Measurements from ENCODE around the gene S100A5.
A peak's percentile ranks its signal among the peaks of the same experiment; 100 is the strongest.
"Not testable (repeated sequence)": the region's sequence is repeated elsewhere in the genome, so short reads cannot be mapped to it uniquely, and the experiment has no call there.

S100A5 gene

GRCh38 chr1:153527023-153527682 is 13.6 kb downstream of the S100A5 start:
- peaks cover 11% of the 10 kb centered on the region for H3K4me1 ChIP-seq
- no peak overlapping the region for H3K4me3 ChIP-seq
- no peaks in the 10 kb centered on the region for H3K9me3 ChIP-seq
- in situ Hi-C loops (cut with MboI; ENCODE audit: low sequenced_read_pairs) = no loop called here
- DNase-seq (ENCODE audit: low spot score in 2 of 2) = no peak
- H3K27me3 ChIP-seq (ENCODE audit: low read depth) = no peaks in the 10 kb centered on the region
- no peaks in the 10 kb centered on the region for H3K36me3 ChIP-seq (replicated peaks)

GRCh38 chr1:153526132-153526543 is 14.6 kb downstream of the S100A5 start:
- Histone ChIP-seq H3K27me3 (ENCODE audit: low read depth) (no peaks in the 10 kb centered on the region), H3K9me3 (no peaks in the 10 kb centered on the region), H3K4me1 (peaks cover 11% of the 10 kb centered on the region), H3K36me3 (replicated peaks) (no peaks in the 10 kb centered on the region), H3K4me3 (no peak overlapping the region)
- in situ Hi-C loops (cut with MboI; ENCODE audit: low sequenced_read_pairs) = no loop called here
- peak; percentile 39 to 77 for DNase-seq (ENCODE audit: low spot score in 2 of 2)

DNA sequence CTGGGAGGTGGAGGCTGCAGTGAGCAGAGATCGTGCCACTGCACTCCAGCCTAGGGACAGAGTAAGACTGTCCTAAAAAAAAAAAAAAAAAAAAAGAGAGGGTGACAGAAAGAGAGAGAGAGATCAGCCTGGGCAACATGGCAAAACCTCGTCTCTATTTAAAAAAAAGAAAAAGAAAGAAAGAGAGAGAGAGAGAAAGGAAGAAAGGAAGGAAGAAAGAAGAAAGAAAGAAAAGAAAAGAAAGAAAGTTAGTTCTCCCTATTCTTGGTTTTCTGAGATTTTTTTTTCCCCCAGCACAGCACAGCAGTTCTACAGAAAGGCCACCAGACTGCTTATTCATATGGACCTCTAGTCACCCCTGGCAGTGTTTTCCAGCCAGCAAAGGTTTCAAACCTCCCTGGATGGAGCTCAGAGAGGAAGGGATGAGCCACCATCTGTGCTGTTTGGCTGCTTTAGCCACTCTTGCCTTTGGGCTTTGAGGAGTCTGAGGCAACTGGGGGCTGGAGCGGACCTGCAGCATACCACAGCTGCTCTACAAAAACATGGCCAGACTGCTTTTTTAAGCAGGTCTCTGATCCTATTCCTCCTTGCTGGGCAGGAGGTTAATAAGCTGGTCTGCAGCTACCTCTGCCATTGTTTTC is 15.5 kb downstream of the S100A5 start:
- Histone ChIP-seq H3K27me3 (ENCODE audit: low read depth) (no peaks in the 10 kb centered on the region), H3K36me3 (replicated peaks) (no peaks in the 10 kb centered on the region), H3K9me3 (no peaks in the 10 kb centered on the region), H3K4me3 (no peak overlapping the region), H3K4me1 (peaks cover 11% of the 10 kb centered on the region)
- in situ Hi-C loops (cut with MboI; ENCODE audit: low sequenced_read_pairs) = no loop called here
- no peak for DNase-seq (ENCODE audit: low spot score in 2 of 2)

DNA sequence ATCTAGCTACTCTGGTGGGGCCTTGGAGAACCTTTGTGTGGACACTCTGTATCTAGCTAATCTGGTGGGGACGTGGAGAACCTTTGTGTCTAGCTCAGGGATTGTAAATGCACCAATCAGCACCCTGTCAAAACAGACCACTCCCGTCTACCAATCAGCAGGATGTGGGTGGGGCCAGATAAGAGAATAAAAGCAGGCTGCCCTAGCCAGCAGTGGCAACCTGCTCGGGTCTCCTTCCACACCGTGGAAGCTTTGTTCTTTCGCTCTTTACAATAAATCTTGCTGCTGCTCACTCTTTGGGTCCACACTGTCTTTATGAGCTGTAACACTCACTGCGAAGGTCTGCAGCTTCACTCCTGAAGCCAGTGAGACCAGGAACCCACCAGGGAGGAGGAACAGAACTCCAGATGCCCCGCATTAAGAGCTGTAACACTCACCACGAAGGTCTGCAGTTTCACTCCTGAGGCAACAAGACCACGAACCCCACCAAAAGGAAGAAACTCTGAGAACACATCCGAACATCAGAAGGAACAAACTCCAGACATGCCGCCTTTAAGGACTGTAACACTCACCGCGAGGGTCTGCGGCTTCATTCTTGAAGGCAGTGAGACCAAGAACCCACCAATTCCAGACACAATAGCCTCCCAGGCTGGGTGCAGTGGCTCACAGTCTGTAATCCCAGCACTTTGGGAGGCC is 18.2 kb downstream of the S100A5 start:
- DNase-seq (ENCODE audit: low spot score in 2 of 2) = not testable (repeated sequence)

GRCh38 chr1:153521808-153522207 is 18.9 kb downstream of the S100A5 start:
- H3K36me3 ChIP-seq (replicated peaks); DNase-seq (ENCODE audit: low spot score in 2 of 2); H3K9me3 ChIP-seq; in situ Hi-C loops (cut with MboI; ENCODE audit: low sequenced_read_pairs); H3K27me3 ChIP-seq (ENCODE audit: low read depth); H3K4me3 ChIP-seq: not testable (repeated sequence)
- peaks cover 11% of the 10 kb centered on the region for H3K4me1 ChIP-seq

More for the DNA sequence above, 18.2 kb downstream of the S100A5 start:
- peaks cover 11% of the 10 kb centered on the region for H3K4me1 ChIP-seq
- H3K27me3 ChIP-seq (ENCODE audit: low read depth); in situ Hi-C loops (cut with MboI; ENCODE audit: low sequenced_read_pairs); H3K9me3 ChIP-seq; H3K4me3 ChIP-seq; H3K36me3 ChIP-seq (replicated peaks): not testable (repeated sequence)

DNA sequence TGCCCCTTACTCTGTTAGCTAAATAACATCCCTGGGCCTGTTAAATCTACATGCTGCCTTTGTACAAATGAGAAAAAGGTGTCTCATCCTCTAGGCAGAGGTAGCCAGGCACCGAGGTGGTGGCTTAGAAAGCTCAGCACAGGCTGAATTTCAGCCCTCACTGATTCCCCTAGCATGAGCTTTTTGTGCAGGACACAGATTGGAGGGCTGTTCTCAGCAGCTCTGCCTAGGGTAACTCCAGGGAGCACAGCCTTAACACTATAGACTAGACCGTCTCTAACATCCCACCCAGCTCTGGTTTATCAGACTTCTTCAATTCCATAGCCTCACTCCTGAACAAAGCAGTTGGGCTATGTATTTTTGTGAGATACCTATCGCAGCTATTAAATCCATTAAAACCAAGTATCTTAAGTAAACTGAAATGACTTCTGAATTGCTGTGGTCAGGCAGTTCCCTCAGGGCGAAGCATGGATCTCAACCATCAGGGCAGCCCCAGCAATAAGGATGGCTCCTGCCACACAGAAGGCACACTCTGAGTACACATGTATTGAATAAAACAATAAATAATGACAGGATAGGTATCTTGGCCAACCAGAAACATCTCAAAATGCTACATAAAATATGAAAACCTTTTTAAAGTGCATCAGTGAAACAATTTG is 19.8 kb downstream of the S100A5 start:
- peaks cover 4% of the 10 kb centered on the region for H3K4me1 ChIP-seq
- no peaks in the 10 kb centered on the region for H3K27me3 ChIP-seq (ENCODE audit: low read depth)
- no peak for DNase-seq (ENCODE audit: low spot score in 2 of 2)
- in situ Hi-C loops (cut with MboI; ENCODE audit: low sequenced_read_pairs) = no loop called here
- no peak overlapping the region for H3K4me3 ChIP-seq
- no peaks in the 10 kb centered on the region for H3K36me3 ChIP-seq (replicated peaks)
- H3K9me3 ChIP-seq = no peaks in the 10 kb centered on the region

GRCh38 chr1:153520137-153520691 is 20.5 kb downstream of the S100A5 start:
- H3K9me3 ChIP-seq; H3K36me3 ChIP-seq (replicated peaks); DNase-seq (ENCODE audit: low spot score in 2 of 2); in situ Hi-C loops (cut with MboI; ENCODE audit: low sequenced_read_pairs); H3K27me3 ChIP-seq (ENCODE audit: low read depth); H3K4me3 ChIP-seq; H3K4me1 ChIP-seq: not testable (repeated sequence)

GRCh38 chr1:153519242-153519641 is 21.5 kb downstream of the S100A5 start:
- Histone ChIP-seq H3K27me3 (ENCODE audit: low read depth) (no peaks in the 10 kb centered on the region), H3K4me1 (no peaks in the 10 kb centered on the region), H3K36me3 (replicated peaks) (no peaks in the 10 kb centered on the region), H3K9me3 (no peaks in the 10 kb centered on the region), H3K4me3 (no peak overlapping the region)
- DNase-seq (ENCODE audit: low spot score in 2 of 2) = no peak
- in situ Hi-C loops (cut with MboI; ENCODE audit: low sequenced_read_pairs) = loop anchor here (10.0 kb wide), 1 partner anchor 46 kb away; the partner anchor contains the start of gene S100A2

GRCh38 chr1:153515504-153516394 is 25.0 kb downstream of the S100A5 start:
- in situ Hi-C loops (cut with MboI; ENCODE audit: low sequenced_read_pairs) = loop anchor here (10.0 kb wide), 1 partner anchor 49 kb away; the partner anchor contains the start of gene S100A2
- Histone ChIP-seq H3K4me3 (no peak overlapping the region), H3K27me3 (ENCODE audit: low read depth) (no peaks in the 10 kb centered on the region), H3K9me3 (no peaks in the 10 kb centered on the region), H3K4me1 (no peaks in the 10 kb centered on the region; the same call in 1 of the 2 replicates), H3K36me3 (replicated peaks) (no peaks in the 10 kb centered on the region)
- DNase-seq (ENCODE audit: low spot score in 2 of 2) = no peak

DNA sequence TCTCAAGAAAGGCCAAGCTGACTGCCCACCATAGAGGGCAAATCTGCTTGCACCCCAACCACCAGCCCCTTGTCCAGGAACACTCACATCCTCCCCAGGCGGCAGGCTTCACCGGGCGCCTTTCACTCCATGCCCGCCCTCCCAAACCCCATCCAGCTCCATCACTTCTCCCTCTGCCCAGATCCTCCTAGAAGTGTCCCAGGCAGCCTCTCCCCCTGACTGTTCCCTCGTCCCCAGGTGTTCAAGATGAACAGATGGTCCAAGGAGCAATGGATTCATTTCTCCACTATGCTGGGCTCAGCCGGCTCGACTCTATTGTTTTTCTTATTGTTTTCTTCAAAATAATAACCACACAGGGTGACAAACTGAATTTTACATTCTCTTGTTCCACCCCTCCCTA is 27.1 kb downstream of the S100A5 start:
- H3K36me3 ChIP-seq (replicated peaks) = no peaks in the 10 kb centered on the region
- no peaks in the 10 kb centered on the region; the same call in 1 of the 2 replicates for H3K4me1 ChIP-seq
- no peaks in the 10 kb centered on the region for H3K9me3 ChIP-seq
- in situ Hi-C loops (cut with MboI; ENCODE audit: low sequenced_read_pairs) = loop anchor here (10.0 kb wide), 1 partner anchor 51 kb away; the partner anchor contains the start of gene S100A2
- DNase-seq (ENCODE audit: low spot score in 2 of 2) = no peak
- H3K27me3 ChIP-seq (ENCODE audit: low read depth) = no peaks in the 10 kb centered on the region
- no peak overlapping the region for H3K4me3 ChIP-seq

GRCh38 chr1:153513023-153513422 is 27.7 kb downstream of the S100A5 start:
- H3K4me1 ChIP-seq = no peaks in the 10 kb centered on the region; the same call in 1 of the 2 replicates
- no peaks in the 10 kb centered on the region for H3K36me3 ChIP-seq (replicated peaks)
- H3K9me3 ChIP-seq = no peaks in the 10 kb centered on the region
- H3K4me3 ChIP-seq = no peak overlapping the region
- DNase-seq (ENCODE audit: low spot score in 2 of 2) = no peak
- no peaks in the 10 kb centered on the region for H3K27me3 ChIP-seq (ENCODE audit: low read depth)
- in situ Hi-C loops (cut with MboI; ENCODE audit: low sequenced_read_pairs) = loop anchor here (10.0 kb wide), 1 partner anchor 52 kb away; the partner anchor contains the start of gene S100A2

DNA sequence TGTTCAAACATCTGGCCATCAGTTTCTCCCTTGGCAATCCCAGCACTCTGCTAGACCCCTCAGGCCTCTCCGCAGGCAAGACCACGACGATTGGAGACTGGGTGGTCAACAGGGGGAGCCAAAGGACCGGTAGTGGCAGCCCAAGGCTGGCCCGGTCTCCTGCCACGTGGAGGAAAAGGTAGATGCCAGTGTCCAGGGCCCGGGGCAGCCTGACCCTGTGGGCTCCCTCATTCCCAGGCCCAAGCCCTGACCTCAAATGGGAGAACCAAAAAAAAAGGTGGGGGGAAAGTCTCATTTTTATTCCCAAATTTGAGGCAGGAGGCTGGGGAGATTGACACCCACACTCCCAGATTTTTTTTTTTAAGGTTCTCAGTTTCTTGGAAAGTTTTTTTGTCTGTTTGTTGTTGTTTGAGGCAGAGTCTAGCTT is 29.7 kb downstream of the S100A5 start:
- Histone ChIP-seq H3K9me3 (no peaks in the 10 kb centered on the region), H3K4me3 (no peak overlapping the region), H3K36me3 (replicated peaks) (no peaks in the 10 kb centered on the region), H3K4me1 (no peaks in the 10 kb centered on the region; the same call in 1 of the 2 replicates), H3K27me3 (ENCODE audit: low read depth) (no peaks in the 10 kb centered on the region)
- DNase-seq (ENCODE audit: low spot score in 2 of 2) = peak; percentile 82 to 94
- in situ Hi-C loops (cut with MboI; ENCODE audit: low sequenced_read_pairs) = loop anchor here (10.0 kb wide), 1 partner anchor 54 kb away; the partner anchor contains the start of gene S100A2
